Erythroblast (primary cell): ENCODE results near the gene DGKH.

Experiments used
- DNase-seq, 2 experiments: peaks; one replicate each; lab custom pipeline; 2025; lab: John Stamatoyannopoulos, UW
- GATA1 ChIP-seq: IDR thresholded peaks from 2 replicates; pipeline ENCODE4 v1.6.1; 2011; ENCODE audit warnings: low read depth, mild to moderate bottlenecking, control low read depth, low read length, moderate library complexity
- POLR2A ChIP-seq: IDR thresholded peaks from 2 replicates; pipeline ENCODE4 v1.6.1; 2011; ENCODE audit warnings: mild to moderate bottlenecking, low read length

The DGKH gene

DNA sequence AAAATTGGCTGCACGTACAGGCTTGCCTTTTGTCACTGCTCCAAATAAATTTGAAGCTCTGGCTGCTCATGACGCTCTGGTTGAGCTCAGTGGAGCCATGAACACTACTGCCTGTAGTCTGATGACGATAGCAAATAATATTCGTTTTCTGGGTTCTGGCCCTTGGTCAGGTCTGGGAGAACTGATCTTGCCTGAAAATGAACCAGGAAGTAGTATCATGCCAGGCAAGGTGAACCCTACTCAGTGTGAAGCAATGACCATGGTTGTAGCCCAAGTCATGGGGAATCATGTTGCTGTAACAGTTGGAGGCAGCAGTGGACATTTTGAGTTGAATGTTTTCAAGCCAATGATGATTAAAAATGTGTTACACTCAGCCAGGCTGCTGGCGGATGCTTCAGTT is 207.4 kb downstream of the DGKH start:
- TF ChIP-seq POLR2A (no peak), GATA1 (no peak)
- no peak for DNase-seq

DNA sequence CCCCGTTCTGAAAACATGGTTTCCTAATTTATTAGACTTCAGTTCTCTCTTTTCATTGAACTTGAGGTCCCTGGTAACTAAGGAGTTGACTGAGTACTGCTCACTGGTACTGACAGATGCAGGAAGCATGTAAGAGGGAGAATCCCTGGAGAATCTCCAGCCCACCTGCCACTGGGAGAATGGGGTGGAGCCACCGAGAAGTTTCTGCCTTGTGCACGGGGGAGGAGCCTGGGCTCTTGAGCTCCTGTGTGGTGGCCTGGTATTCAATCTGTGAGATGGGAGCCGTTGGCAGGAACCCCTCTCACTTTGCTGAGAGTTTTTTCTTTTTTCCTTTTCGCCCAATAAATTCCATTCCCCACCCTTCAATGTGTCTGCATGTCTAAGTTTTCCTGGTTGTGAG is 210.3 kb downstream of the DGKH start:
- DNase-seq, result no peak
- no peak for TF ChIP-seq GATA1
- no peak for TF ChIP-seq POLR2A

DNA sequence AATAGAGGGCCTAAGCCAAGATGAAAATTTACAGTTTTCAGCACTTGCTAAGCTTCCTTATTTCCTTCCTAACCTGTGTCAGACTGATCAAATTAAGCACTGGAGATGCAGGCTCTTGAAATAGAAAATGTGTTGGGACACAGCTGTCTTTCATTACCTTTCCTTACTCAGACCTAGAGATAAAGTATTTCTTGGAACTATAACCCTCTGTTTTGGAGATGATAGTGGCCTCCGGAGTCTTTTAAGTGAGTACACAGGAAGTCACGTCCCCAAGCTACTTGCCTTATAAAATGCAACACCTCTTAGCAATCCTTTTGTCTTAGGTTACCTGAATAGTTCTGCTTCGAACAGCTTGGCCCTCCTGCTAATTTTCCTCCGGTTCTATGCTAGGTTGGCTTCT is 211.1 kb downstream of the DGKH start:
- DNase-seq, result peak; percentile 33 to 55
- TF ChIP-seq GATA1 (no peak), POLR2A (no peak)

DNA sequence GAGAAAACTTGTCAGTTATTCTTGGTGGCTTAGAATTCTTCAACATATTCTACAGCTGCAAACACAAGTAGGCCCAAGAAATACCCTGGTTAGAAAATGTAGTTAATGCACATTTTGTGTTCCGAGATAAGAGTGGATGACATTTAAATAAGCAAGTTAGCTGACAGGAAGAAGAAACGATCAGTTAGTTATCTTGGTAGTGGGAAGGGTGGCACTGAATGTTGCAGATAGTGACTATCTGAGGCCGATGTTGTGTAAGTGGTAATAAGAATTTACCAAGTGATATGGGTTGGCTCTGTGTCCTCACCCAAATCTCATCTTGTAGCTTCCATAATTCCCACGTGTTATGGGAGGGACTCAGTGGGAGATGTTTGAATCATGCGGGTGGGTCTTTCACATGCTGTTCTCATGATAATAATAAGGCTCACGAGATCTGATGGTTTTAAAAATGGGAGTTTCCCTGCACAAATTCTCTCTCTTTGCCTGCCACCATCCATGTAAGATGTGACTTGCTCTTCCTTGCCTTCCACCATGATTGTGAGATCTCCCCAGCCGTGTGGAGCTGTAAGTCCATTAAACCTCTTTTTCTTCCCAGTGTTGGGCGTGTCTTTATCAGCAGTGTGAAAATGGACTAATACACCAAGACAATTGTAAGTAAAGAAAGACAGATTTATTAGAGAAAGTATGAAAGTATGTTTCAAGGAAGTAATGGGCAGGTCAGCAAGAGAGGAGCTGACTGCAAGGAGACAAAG is 212.6 kb downstream of the DGKH start:
- TF ChIP-seq POLR2A, result no peak
- no peak for TF ChIP-seq GATA1
- peak; percentile 22 to 58 for DNase-seq

DNA sequence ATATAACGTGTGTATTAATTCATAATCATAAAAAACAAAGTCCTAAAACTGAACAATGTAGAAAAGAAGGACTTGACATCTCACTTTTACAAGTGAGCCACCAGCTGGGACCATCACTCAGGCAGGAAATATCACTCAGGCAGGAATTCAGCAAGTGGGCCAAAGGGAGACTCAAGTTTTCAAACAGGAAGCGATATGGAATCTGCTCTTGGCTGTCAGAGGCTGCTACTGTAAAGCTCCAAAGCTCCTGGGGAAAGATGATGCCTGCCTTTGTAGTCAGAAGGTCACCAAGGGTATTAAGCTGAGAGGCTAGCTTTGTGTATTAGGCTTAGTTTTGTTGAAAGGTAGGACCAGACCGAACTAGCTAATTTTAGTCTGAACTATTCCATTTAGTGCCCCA is 218.0 kb downstream of the DGKH start:
- no peak for DNase-seq

DNA sequence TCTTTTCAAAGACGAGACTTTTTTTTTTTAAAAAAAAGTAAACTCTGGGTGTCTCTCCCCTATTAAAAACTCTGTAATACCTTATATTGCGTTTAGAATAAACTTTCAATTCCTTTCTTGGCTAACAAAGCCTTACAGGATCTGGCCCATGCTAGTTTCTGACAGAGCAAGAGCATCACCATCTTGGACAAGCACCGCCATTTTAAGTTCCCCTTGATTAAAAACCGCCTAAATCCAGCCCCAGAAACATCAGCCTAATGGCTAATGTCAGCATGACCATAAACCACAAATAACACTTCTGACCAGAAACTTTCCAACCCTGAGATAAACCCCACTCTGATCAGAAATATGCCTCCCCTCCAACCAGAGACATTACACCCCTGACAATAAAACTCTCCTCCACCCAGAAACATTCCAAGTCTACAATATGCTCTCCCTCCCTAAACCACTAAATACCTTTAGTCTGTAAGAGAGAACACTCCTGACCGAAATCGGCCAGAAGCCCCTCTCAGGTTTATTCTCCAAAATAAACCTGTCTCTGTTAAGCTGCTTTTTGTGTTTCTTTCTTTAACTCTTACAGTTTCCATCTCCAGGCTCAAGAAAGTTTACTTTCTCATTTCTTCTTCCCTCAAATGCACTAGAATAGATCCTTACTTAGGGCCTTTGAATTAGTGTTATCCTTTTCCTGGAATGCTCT is 221.9 kb downstream of the DGKH start:
- DNase-seq, result no peak
- TF ChIP-seq GATA1 (no peak), POLR2A (no peak)

More for the DNA sequence above, 218.0 kb downstream of the DGKH start:
- TF ChIP-seq POLR2A (no peak), GATA1 (no peak)

DNA sequence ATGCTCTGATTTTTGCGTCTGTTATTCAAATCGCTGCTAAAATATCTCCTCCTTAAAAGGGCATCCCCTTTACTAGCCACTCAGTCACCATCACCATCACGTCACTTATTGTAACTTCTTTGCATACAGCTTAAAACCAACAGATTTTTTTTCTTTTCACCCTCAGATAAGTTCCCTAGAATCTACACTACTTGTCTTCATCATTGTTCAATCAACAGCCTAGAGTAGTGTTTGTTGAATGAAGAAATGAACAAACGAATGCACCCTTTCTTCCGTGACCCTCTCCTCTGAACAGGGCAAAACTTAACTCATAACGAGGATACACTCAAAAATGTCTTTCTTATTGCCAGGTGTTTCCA is 222.4 kb downstream of the DGKH start:
- no peak for TF ChIP-seq GATA1
- no peak for TF ChIP-seq POLR2A
- DNase-seq, result no peak

DNA sequence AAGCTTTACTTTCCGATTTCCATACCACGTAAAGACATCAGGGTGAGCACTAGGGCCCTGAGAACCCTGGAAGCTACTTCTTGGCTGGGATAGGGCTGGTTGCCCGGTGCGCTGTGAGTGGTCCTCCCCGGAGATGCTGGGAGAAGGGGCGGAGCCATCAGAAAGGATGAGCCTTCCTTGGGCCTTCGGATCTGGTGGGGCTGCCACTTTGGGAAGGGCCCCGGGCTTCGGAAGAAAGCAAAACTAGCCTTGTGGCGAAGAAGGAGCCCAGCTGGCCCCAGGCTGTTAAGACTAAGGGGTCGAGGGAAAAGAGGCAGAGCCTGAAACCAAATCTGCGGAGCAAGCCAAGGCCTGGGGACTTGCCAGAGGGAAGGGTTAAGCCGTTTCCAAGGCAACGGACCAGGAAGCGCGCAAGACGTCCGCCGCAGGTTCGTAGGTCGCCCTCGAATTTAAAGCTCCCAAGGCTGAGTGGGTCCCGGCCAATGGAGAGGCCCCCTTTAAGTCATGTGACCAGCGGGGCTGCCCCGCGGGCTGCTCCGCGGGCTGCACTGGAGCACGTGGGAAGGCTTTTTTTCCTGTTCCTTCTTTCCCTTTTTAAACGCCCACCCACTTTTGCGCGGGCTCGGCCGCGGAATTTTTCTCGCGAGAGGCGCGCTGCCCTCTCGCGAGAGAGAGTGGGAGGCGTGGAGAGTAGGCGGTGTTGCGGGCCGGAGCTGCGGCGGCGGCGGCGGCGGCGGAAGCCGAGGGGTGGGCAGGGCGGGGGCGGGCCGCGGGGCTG is 223.1 kb downstream of the DGKH start:
- DNase-seq, result peak; percentile 94 to 95
- TF ChIP-seq POLR2A (no peak), GATA1 (no peak)

DNA sequence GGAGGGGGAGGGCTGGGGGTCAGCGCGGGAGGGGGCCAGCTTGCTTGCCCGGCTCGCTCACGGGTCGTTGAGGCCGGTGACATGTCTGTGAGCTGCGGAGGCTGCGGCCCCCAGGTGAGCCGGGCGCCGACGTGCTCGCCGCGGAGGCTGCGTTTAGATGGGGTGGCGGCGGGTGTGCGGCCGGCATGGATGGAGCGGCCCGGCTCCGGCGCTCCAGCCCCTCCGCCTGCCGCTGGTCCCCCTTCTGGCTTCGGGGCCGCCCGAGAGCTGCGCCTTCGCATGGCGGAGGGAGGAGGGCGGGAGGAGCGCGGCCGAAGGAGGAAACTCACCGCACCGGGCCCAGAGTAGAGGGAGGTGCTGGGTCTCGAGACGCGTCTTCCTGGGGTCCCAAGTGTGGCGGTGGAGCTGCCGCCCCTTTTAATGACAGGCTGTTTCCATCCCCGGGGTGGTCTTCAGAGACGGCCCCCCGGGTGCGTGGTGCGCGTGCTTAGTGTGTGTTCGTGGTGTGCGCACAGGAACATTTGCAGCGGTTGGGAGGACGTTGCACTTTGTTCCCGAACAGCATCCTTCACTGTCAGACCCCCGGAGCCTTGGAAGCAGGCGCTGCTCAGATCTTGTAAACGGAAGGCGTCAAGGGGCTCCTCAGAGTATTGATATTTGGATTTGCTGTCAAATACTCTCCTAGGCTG is 223.8 kb downstream of the DGKH start, which contains the start of gene AKAP11:
Gene AKAP11 (plus strand): TSS at position 38 of the 689 bp plus-strand sequence. CDS start 14,197 bp downstream, outside the sequence.
- TF ChIP-seq POLR2A (peak; percentile 28), GATA1 (no peak)
- peak; percentile 73 to 82 for DNase-seq

DNA sequence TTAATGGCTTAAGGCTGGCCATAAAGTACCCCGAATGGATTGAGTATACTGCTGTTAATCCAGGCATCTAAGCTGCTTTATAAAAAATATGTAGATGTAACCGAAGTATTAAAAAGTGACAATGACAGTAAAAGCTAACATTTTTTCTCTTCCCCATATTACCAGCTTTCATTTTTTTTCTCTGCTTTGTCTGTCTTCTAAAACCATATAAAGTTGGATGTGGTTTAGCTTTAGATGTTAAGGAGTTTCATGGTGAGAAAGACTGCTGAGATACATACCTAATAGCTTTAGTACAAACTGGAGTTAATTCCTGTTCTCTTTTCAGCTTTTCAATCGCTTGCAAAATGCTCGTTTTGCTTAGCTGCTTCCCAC is 224.3 kb downstream of the DGKH start:
- TF ChIP-seq GATA1, result no peak
- TF ChIP-seq POLR2A, result no peak
- peak in 1 of 2 experiments; percentile 33 for DNase-seq

DNA sequence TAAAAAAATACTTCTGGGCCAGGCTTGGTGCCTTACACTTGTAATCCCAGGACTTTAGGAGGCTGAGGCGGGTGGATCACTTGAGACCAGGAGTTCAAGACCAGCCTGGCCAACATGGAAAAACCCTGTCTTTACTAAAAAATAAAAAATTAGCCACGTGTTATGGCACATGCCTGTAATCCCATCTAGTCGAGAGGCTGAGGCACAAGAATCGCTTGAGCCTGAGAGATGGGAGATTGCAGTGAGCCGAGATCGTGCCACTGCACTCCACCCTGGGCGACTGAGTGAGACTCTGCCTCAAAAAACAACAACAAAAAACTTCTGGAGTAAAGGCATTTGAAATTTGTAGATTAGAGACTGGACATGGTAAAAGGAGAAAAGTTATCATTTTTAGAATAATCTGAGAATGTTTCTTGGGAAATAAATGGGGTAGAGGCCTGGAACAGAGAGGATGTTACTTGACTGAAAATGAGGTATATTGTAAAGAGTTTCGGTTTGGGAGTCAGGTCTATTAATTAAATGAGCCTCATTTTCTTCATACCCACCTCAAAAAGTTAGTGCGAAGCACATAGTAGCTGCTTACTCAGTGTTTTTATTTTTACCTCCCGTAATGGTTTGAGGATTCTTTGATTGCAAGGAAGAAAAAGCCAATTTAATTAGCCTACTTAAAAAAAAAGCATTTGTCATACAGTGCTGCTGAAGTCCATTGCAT is 226.1 kb downstream of the DGKH start:
- DNase-seq, result no peak
- no peak for TF ChIP-seq GATA1
- no peak for TF ChIP-seq POLR2A

DNA sequence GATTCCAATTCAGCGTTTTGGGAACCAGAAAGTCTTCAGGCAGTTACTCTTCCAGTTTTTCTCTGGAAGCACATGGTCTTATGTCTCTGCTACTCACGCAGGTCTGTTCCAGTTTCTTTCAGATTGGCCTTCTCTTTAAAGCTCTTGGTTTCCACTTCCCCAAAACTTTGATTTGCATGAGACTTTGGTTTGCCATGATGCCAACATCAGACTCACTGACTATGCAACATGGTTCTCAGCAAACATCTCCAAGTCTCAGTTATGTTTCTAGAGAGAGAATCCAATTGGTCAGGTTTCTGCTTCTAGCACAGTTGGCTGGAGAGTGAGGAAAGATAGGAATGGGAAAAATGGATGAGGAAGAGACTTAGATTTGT is 226.6 kb downstream of the DGKH start:
- DNase-seq, result no peak
- TF ChIP-seq POLR2A (no peak), GATA1 (no peak)

DNA sequence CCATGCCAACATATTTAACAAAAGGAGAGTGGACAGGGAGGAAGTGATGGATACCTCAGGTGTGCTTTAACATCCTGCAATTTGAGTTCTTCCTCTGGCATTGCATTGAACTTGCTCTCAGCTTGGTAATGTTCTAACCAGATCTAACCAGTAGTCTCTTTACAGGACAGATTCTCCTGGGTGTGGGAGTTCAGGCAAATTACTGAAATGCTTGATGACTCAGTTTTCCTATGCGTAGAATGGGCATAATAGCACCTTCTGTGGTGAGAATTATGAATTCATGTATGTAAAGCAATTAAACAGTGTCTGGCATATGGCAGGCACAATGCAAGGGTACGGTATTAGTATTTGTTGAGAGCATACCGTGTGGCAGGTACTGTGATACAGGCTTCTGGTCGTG is 227.1 kb downstream of the DGKH start:
- TF ChIP-seq GATA1, result no peak
- TF ChIP-seq POLR2A, result no peak
- no peak for DNase-seq

DNA sequence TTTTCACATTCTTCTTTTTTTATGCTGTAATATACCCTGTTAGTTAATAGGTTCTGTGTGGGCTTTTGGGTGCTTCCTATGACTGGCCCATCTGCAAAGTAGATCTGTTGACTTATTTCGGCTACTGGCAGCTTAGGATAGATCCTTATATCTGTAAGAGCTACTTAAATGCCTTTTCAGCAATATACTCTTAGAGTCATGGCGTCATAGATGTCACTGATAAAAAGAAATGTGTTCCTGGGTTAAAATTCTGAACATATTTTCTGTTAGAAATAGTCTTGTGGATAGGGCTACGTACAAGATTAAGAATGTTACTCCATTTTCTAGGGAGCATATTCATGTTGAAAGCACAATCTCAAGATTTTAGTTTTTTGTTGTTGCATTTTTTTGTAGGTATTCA is 228.2 kb downstream of the DGKH start:
- no peak for DNase-seq
- TF ChIP-seq GATA1 (no peak), POLR2A (no peak)
